Endothelial cell (in vitro differentiated cells): ENCODE results near the gene ARL3. TPM values are rescaled to one million over a fixed set of nuclear protein-coding genes. Genes with fewer than 3 reads are reported as not detected.

ENCODE experiments used
- DNase-seq: peaks from one replicate; pipeline ENCODE4 v3.0.0; 2021; ENCODE audit warnings: low spot score
- H3K27ac Mint-ChIP-seq: one replicate; pipeline ENCODE4 v1.8.0; 2021; ENCODE audit warnings: mixed read lengths, inconsistent platforms; ENCODE audit not compliant: unreplicated experiment
- H3K27me3 Mint-ChIP-seq: one replicate; pipeline ENCODE4 v1.8.0; 2021; ENCODE audit warnings: mild to moderate bottlenecking, moderate library complexity, mixed read lengths, inconsistent platforms; ENCODE audit not compliant: unreplicated experiment
- H3K36me3 Mint-ChIP-seq: one replicate; pipeline ENCODE4 v1.8.0; 2021; ENCODE audit warnings: mild to moderate bottlenecking, low read depth, mixed read lengths, inconsistent platforms; ENCODE audit not compliant: unreplicated experiment
- H3K4me1 Mint-ChIP-seq: one replicate; pipeline ENCODE4 v1.8.0; 2021; ENCODE audit warnings: mild to moderate bottlenecking, mixed read lengths, inconsistent platforms; ENCODE audit not compliant: unreplicated experiment
- H3K4me3 Mint-ChIP-seq: one replicate; pipeline ENCODE4 v1.8.0; 2021; ENCODE audit warnings: mild to moderate bottlenecking, mixed read lengths, inconsistent platforms; ENCODE audit not compliant: unreplicated experiment
- H3K9me3 Mint-ChIP-seq: one replicate; pipeline ENCODE4 v1.8.0; 2021; ENCODE audit warnings: mixed read lengths, inconsistent platforms; ENCODE audit not compliant: unreplicated experiment
- total RNA-seq: library from RNA; stranded (reverse); fragmentation: NEBNext Ultra II Directional; extraction: Animal tissue kit (Norgen Biotek cat#: 25700); gene quantifications from one replicate; pipeline ENCODE4 v1.2.1, GENCODE V29; 2021; ENCODE audit not compliant: unreplicated experiment
- TF ChIP-seq, protein P1 (sequence below): fragments of 200-600 bp; sonication (generic); IDR thresholded peaks from one replicate; pipeline ENCODE4 v1.5.0; 2021; ENCODE audit warnings: antibody characterized with exemption; ENCODE audit not compliant: unreplicated experiment

ARL3 gene
- total RNA-seq, 1 donor from 2014 or later = 9.0 TPM

DNA sequence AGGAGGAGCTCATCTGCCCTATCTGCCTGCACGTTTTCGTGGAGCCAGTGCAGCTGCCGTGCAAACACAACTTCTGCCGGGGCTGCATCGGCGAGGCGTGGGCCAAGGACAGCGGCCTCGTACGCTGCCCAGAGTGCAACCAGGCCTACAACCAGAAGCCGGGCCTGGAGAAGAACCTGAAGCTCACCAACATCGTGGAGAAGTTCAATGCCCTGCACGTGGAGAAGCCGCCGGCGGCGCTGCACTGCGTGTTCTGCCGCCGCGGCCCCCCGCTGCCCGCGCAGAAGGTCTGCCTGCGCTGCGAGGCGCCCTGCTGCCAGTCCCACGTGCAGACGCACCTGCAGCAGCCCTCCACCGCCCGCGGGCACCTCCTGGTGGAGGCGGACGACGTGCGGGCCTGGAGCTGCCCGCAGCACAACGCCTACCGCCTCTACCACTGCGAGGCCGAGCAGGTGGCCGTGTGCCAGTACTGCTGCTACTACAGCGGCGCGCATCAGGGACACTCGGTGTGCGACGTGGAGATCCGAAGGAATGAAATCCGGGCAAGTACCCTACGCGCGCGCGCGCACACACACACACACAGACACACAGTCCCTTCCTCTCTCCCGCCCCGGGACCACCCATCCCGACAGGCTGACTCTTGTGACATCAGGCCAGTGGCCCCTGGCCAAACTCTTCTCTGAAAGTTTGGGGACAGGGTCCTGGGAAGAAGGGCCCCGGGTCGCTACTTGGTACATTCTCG, 69.4 kb downstream of the ARL3 start:
- Mint-ChIP-seq H3K27ac (peak overlapping the region; percentile 80), H3K36me3 (peaks cover 49% of the 10 kb centered on the region), H3K27me3 (peaks cover 27% of the 10 kb centered on the region), H3K4me1 (peaks cover 42% of the 10 kb centered on the region), H3K4me3 (peak overlapping the region; percentile 100), H3K9me3 (no peaks in the 10 kb centered on the region)
- peak; percentile 65 for DNase-seq
- TF ChIP-seq, protein P1, sequence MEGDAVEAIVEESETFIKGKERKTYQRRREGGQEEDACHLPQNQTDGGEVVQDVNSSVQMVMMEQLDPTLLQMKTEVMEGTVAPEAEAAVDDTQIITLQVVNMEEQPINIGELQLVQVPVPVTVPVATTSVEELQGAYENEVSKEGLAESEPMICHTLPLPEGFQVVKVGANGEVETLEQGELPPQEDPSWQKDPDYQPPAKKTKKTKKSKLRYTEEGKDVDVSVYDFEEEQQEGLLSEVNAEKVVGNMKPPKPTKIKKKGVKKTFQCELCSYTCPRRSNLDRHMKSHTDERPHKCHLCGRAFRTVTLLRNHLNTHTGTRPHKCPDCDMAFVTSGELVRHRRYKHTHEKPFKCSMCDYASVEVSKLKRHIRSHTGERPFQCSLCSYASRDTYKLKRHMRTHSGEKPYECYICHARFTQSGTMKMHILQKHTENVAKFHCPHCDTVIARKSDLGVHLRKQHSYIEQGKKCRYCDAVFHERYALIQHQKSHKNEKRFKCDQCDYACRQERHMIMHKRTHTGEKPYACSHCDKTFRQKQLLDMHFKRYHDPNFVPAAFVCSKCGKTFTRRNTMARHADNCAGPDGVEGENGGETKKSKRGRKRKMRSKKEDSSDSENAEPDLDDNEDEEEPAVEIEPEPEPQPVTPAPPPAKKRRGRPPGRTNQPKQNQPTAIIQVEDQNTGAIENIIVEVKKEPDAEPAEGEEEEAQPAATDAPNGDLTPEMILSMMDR = peak; percentile 55

DNA sequence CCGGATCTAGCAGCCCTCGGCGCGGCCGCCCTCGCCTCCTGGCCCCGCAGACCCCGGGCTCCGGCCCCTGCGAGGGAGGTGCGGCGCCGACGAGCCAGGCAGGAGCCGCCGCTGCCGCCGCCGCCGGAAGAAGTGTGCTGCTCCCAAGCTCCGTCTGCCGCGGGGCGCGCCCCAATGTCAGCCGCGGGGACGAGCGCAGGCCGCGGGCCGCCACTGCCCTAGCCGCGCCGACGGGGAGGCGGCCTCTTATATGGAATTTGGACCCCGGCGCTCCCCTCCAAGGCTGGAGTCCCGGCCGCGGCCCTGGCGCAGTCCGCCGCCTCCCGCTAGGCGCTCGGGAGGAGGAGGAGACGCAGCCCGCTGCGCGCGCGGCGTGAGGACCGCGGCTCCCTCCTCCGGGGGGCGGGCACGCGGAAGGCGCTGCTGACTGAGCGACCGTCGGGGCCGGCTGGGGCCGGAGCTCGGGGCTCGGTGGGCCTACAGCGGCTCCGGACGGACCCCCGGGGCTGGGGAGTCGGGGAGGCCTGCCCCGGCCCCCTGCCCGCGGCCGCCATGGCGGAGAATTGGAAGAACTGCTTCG, 70.0 kb downstream of the ARL3 start, which contains the start of gene TRIM8:
TRIM8 (plus strand) TSS at position 414 of the 580 bp plus-strand sequence; CDS start at position 553, 139 bp downstream.
- Mint-ChIP-seq H3K27me3 (peaks cover 27% of the 10 kb centered on the region), H3K36me3 (peaks cover 49% of the 10 kb centered on the region), H3K4me3 (peak within 1 kb of the TSS; percentile 100), H3K9me3 (no peaks in the 10 kb centered on the region), H3K4me1 (peaks cover 46% of the 10 kb centered on the region), H3K27ac (peak within 1 kb of the TSS; percentile 80)
- DNase-seq = peak; percentile 62
- TF ChIP-seq, protein P1 = no peak

DNA sequence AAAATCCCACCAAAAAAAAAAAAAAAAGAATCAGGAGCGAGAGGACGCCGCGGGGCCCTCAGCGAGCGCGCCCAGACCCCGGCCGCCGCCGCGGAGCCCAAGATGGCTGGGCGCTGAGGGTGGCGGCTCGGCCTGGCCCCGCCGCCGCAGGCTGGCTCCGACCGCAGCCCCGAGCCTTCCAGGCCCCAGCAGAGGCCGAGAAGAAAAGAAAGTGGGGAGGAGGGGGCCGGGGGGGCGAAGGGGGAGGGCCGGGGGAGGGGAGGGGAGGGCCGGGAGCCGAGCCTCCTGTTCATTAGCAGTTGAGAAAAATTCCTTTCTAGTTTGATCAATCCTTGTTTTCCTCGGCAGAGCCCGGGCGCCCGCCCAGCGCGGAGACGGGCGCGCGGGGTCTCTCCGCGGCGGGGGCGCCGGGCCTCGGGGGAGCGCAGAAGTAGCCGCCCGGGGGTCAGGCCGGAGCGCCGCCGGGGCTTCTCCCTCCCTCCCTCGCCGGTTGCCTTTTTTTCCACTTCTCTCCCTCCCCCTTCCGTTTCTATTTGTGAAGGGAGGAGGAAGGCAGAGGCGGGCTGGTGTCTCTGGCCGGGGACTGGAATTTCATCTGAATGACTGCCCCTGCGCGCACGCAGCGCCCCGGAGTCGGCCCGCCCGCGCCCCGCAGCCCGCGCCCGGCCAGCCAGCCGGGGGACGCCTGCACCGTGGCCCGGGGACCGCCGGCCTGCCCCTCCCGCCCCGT, 70.7 kb downstream of the ARL3 start:
- H3K36me3 Mint-ChIP-seq = peaks cover 42% of the 10 kb centered on the region
- peaks cover 45% of the 10 kb centered on the region for H3K4me1 Mint-ChIP-seq
- H3K27ac Mint-ChIP-seq = peak overlapping the region; percentile 94
- H3K4me3 Mint-ChIP-seq = peak overlapping the region; percentile 93
- TF ChIP-seq, protein P1 = no peak
- H3K9me3 Mint-ChIP-seq = no peaks in the 10 kb centered on the region
- peak; percentile 61 for DNase-seq
- H3K27me3 Mint-ChIP-seq = peaks cover 25% of the 10 kb centered on the region

DNA sequence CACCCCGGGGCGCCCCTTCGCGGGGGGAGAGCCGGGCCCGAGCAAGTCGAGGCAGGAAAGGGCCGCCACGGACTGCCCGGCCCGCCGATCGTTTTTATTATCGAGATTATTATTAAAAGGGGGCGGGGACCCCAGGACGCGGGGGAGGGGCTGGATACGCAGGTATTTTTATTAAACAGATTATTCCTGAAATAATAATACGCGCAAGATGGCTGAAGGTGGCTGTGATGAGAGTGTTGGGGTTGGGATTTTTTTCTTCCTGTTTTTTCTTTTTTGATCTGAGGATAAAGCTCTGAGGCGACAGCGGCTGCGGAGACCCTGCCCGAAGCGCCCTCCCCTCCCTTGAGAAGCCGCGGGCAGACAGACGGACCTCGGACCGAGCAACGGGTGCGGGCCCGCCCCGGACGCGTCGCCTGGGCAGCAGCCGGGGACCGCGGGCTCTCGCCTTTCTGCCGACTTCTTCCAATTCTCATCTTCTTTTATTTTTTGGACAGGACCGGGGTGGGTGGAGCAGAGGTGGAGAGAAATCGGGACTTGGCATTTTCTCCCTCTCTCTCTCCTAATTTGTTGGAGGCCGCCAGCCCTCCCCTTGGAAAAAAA, 71.4 kb downstream of the ARL3 start:
- peak; percentile 53 for DNase-seq
- TF ChIP-seq, protein P1 = no peak
- H3K36me3 Mint-ChIP-seq = peaks cover 36% of the 10 kb centered on the region
- peaks cover 25% of the 10 kb centered on the region for H3K27me3 Mint-ChIP-seq
- H3K9me3 Mint-ChIP-seq = no peaks in the 10 kb centered on the region
- H3K27ac Mint-ChIP-seq = peak overlapping the region; percentile 94
- peaks cover 38% of the 10 kb centered on the region for H3K4me1 Mint-ChIP-seq
- H3K4me3 Mint-ChIP-seq = peak overlapping the region; percentile 93
